GM15510 (cell line): Measurements from ENCODE around the gene FIBCD1.

Experiments used
- POLR2A ChIP-seq: IDR thresholded peaks from 3 replicates; pipeline ENCODE4 v1.6.1; 2011; ENCODE audit warnings: borderline replicate concordance; ENCODE audit not compliant: insufficient read length; ENCODE audit errors: extremely low read depth

Gene FIBCD1

GRCh38 chr9:130897105-130897751, 41.8 kb downstream of the FIBCD1 start:
- no peak for TF ChIP-seq POLR2A

- no peak for TF ChIP-seq POLR2A
Observed at GRCh38 chr9:130896233-130897014, 42.6 kb downstream of the FIBCD1 start, which contains the start of gene QRFP. QRFP (minus strand) TSS chr9:130896812; CDS start chr9:130893838, 2,974 bp downstream.

- no peak for TF ChIP-seq POLR2A
Observed at GRCh38 chr9:130895481-130896232, 43.4 kb downstream of the FIBCD1 start.

- no peak for TF ChIP-seq POLR2A
Observed at GRCh38 chr9:130895038-130895437, 44.0 kb downstream of the FIBCD1 start.

GRCh38 chr9:130894546-130894945, 44.5 kb downstream of the FIBCD1 start:
- TF ChIP-seq POLR2A, result no peak

GRCh38 chr9:130893341-130894101, 45.5 kb downstream of the FIBCD1 start:
- no peak for TF ChIP-seq POLR2A

GRCh38 chr9:130892477-130893304, 46.4 kb downstream of the FIBCD1 start:
- no peak for TF ChIP-seq POLR2A

- TF ChIP-seq POLR2A, result no peak
Observed at GRCh38 chr9:130891688-130892476, 47.2 kb downstream of the FIBCD1 start.

GRCh38 chr9:130890870-130891687, 48.0 kb downstream of the FIBCD1 start:
- no peak for TF ChIP-seq POLR2A

GRCh38 chr9:130890124-130890523, 48.9 kb downstream of the FIBCD1 start:
- no peak for TF ChIP-seq POLR2A

GRCh38 chr9:130888146-130888885, 50.7 kb downstream of the FIBCD1 start:
- TF ChIP-seq POLR2A, result no peak
